ENCODE results near the gene NME8. TPM values are rescaled to one million over a fixed set of nuclear protein-coding genes. Genes with fewer than 3 reads are reported as not detected.

NME8 gene
- total RNA-seq, 1 experiment from 2014 or later: not detected

- no peaks in the 10 kb centered on the region for H3K9me3 ChIP-seq
- CTCF ChIA-PET: no interaction called here
- intact Hi-C loops (cut with micrococcal nuclease; ENCODE audit: unreplicated experiment): no loop called here
- 0 out of 2 replicates have a peak, but pooled peaks cover 4% of the 10 kb centered on the region for H3K4me1 ChIP-seq
- Mint-ChIP-seq H3K4me3 (ENCODE audit: unreplicated experiment) (no peak overlapping the region), H3K27me3 (ENCODE audit: insufficient read depth, unreplicated experiment) (peaks cover 18% of the 10 kb centered on the region), H3K4me1 (ENCODE audit: low read depth, unreplicated experiment) (peaks cover 6% of the 10 kb centered on the region), H3K9me3 (ENCODE audit: unreplicated experiment) (no peaks in the 10 kb centered on the region), H3K27ac (ENCODE audit: unreplicated experiment) (no peak overlapping the region), H3K36me3 (ENCODE audit: insufficient read depth, unreplicated experiment) (no peaks in the 10 kb centered on the region)
- no peaks in the 10 kb centered on the region for H3K36me3 ChIP-seq (ENCODE audit: control insufficient read depth, insufficient read depth, low read length)
- H3K27me3 ChIP-seq (replicated peaks; ENCODE audit: control insufficient read depth, insufficient read depth, low read length): no peaks in the 10 kb centered on the region
- DNase-seq: no peak
- TF ChIP-seq CTCF (IDR thresholded peaks at IDR 0.05; ENCODE audit: insufficient read depth in 1 of 2, low read depth in 1 of 2, low read length in 1 of 2, severe bottlenecking in 1 of 2, unreplicated experiment in 1 of 2): no peak
- POLR2A ChIA-PET: no interaction called here
- no peak overlapping the region for H3K4me3 ChIP-seq (ENCODE audit: low read depth, low read length)
- no TSS peak for BruUV-seq (replicated peaks)
Observed at GRCh38 chr7:37924491-37925041, 76.2 kb downstream of the NME8 start.

GRCh38 chr7:37925620-37926019 is 77.2 kb downstream of the NME8 start:
- no TSS peak for BruUV-seq (replicated peaks)
- no peaks in the 10 kb centered on the region for H3K9me3 ChIP-seq
- H3K27ac Mint-ChIP-seq (ENCODE audit: unreplicated experiment): no peak overlapping the region
- DNase-seq: no peak
- no peaks in the 10 kb centered on the region for H3K27me3 ChIP-seq (replicated peaks; ENCODE audit: control insufficient read depth, insufficient read depth, low read length)
- intact Hi-C loops (cut with micrococcal nuclease; ENCODE audit: unreplicated experiment): no loop called here
- no peak overlapping the region for H3K4me3 Mint-ChIP-seq (ENCODE audit: unreplicated experiment)
- H3K4me1 ChIP-seq: 0 out of 2 replicates have a peak, but pooled peaks cover 2% of the 10 kb centered on the region
- H3K36me3 Mint-ChIP-seq (ENCODE audit: insufficient read depth, unreplicated experiment): no peaks in the 10 kb centered on the region
- H3K4me3 ChIP-seq (ENCODE audit: low read depth, low read length): no peak overlapping the region
- CTCF ChIA-PET: no interaction called here
- no peaks in the 10 kb centered on the region for H3K36me3 ChIP-seq (ENCODE audit: control insufficient read depth, insufficient read depth, low read length)
- H3K4me1 Mint-ChIP-seq (ENCODE audit: low read depth, unreplicated experiment): no peaks in the 10 kb centered on the region
- no peak for TF ChIP-seq CTCF (IDR thresholded peaks at IDR 0.05; ENCODE audit: insufficient read depth in 1 of 2, low read depth in 1 of 2, low read length in 1 of 2, severe bottlenecking in 1 of 2, unreplicated experiment in 1 of 2)
- H3K27me3 Mint-ChIP-seq (ENCODE audit: insufficient read depth, unreplicated experiment): peaks cover 7% of the 10 kb centered on the region
- H3K9me3 Mint-ChIP-seq (ENCODE audit: unreplicated experiment): no peaks in the 10 kb centered on the region
- POLR2A ChIA-PET: no interaction called here

- CTCF ChIA-PET: no interaction called here
- intact Hi-C loops (cut with micrococcal nuclease; ENCODE audit: unreplicated experiment): no loop called here
- H3K9me3 ChIP-seq: no peaks in the 10 kb centered on the region
- no TSS peak for BruUV-seq (replicated peaks)
- no peaks in the 10 kb centered on the region for H3K36me3 Mint-ChIP-seq (ENCODE audit: insufficient read depth, unreplicated experiment)
- H3K27me3 Mint-ChIP-seq (ENCODE audit: insufficient read depth, unreplicated experiment): peaks cover 4% of the 10 kb centered on the region
- H3K4me1 Mint-ChIP-seq (ENCODE audit: low read depth, unreplicated experiment): no peaks in the 10 kb centered on the region
- H3K36me3 ChIP-seq (ENCODE audit: control insufficient read depth, insufficient read depth, low read length): no peaks in the 10 kb centered on the region
- H3K27ac Mint-ChIP-seq (ENCODE audit: unreplicated experiment): no peak overlapping the region
- no peaks in the 10 kb centered on the region for H3K27me3 ChIP-seq (replicated peaks; ENCODE audit: control insufficient read depth, insufficient read depth, low read length)
- no peak overlapping the region for H3K4me3 ChIP-seq (ENCODE audit: low read depth, low read length)
- no peaks in the 10 kb centered on the region for H3K4me1 ChIP-seq
- POLR2A ChIA-PET: no interaction called here
- no peak for TF ChIP-seq CTCF (IDR thresholded peaks at IDR 0.05; ENCODE audit: insufficient read depth in 1 of 2, low read depth in 1 of 2, low read length in 1 of 2, severe bottlenecking in 1 of 2, unreplicated experiment in 1 of 2)
- H3K9me3 Mint-ChIP-seq (ENCODE audit: unreplicated experiment): no peaks in the 10 kb centered on the region
- no peak for DNase-seq
- no peak overlapping the region for H3K4me3 Mint-ChIP-seq (ENCODE audit: unreplicated experiment)
Observed at GRCh38 chr7:37927773-37928444, 79.5 kb downstream of the NME8 start.

Data from Caco-2 (cell line).